D341Med (cell line): ENCODE results near the gene TAGLN2.

ENCODE experiments used
- DNase-seq: peaks from one replicate; pipeline ENCODE4 v3.0.0; 2012; ENCODE audit warnings: low spot score

TAGLN2 gene

DNA sequence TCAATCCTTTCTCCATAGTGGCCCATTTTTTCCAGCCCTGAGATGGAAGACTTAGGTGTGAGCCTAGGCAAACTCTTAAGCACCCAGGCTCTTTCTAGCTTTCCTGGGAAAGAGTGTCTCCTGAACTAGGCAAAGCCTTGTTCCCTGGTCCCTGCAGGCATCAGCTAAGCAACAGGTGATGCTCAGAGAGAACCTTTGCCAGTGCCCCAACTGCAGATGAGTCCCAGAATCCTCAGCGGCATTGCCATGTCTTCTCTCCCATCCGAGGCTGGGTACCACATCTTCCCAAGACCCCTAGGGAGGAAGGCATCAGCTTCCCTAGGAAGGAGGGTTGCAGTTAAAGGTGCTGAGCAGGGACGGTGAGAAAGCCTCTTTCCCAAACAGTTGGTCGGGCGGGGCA lies 54.6 kb downstream of the TAGLN2 start:
- DNase-seq, result no peak

DNA sequence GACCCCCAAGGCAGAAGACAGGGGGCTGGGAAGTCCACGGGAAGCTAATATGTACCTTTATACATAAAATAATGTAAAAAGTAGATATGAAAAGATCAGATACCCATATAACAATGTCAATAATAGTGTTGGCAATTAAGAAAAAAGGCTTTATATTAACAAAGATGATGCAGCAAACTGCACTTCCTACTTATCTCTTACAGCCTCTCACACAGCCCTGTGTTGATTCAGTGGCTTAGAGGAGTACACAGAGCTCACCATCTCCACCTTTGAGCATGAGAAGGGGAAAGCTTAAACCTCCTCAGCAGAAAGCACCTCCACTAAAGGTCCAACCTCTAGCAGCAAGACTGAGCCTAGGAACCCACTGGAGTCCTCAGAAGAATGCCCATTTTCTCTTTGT lies 55.7 kb downstream of the TAGLN2 start:
- no peak for DNase-seq

DNA sequence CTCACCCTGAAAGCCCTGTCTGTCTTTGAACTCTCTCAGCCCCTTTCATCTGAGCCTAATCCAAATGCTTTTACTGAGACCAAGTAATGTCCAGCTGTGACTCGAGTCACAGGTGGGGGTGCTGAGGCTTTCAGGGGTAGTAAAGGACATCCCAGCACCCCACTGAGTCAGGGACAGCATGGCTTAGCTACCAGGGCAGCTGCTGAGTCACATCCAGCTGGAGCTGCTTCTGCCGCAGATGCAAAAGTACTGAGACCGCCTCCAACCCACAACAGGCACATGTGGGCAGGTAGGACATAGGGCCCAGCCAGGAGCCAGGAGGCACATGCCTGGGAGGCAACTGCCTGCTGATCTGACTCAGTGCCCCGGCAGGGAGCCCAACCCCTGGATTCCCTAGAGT lies 56.1 kb downstream of the TAGLN2 start:
- DNase-seq, result no peak

DNA sequence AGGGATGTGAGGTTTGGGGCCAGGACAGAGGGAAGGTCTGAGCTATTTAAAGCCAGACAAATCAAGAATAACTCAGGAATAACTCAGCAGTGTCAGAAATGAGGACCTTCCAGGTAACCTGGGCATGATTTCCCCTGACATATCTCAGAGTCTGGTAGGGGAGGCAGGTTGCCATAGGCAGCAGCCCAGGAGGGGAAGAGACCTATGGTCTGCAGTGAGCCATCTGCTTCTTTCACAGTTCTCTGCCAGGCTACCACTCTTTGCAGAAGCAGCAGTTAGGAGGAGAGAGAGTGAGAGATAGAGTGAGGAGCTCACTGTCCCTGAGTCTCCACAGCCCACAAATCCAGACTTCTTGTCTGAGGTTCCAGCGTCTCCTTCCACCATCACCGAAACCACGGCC lies 56.5 kb downstream of the TAGLN2 start:
- no peak for DNase-seq
